ENCODE results near the gene MAS1. TPM values are rescaled to one million over a fixed set of nuclear protein-coding genes. Genes with fewer than 3 reads are reported as not detected.

MAS1 gene
- total RNA-seq, 1 experiment from 2014 or later = not detected

DNA sequence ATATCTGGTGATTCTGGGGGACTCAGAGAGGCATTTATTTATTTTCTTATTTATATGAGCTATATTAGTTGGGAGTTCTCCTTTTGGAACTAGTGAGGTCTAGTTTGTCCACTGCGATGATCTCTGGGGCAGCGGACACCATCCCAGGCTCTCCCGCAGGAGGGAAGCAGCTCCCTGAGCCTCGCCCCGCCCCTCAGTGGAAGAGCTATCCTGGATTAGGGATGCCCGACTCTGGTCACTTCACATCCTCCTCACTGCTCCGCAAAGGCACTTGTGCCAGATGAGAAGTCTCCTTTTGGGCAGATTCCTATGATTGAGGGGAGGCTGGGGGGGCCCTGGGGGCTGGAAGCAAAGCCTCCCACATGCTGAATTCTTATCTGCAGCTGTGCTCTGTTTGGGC lies 3.6 kb upstream of the MAS1 start:
- no TSS peak for BruUV-seq (replicated peaks)
- DNase-seq (ENCODE audit: unreplicated experiment) = no peak
- TF ChIP-seq, protein P1, sequence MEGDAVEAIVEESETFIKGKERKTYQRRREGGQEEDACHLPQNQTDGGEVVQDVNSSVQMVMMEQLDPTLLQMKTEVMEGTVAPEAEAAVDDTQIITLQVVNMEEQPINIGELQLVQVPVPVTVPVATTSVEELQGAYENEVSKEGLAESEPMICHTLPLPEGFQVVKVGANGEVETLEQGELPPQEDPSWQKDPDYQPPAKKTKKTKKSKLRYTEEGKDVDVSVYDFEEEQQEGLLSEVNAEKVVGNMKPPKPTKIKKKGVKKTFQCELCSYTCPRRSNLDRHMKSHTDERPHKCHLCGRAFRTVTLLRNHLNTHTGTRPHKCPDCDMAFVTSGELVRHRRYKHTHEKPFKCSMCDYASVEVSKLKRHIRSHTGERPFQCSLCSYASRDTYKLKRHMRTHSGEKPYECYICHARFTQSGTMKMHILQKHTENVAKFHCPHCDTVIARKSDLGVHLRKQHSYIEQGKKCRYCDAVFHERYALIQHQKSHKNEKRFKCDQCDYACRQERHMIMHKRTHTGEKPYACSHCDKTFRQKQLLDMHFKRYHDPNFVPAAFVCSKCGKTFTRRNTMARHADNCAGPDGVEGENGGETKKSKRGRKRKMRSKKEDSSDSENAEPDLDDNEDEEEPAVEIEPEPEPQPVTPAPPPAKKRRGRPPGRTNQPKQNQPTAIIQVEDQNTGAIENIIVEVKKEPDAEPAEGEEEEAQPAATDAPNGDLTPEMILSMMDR (IDR thresholded peaks at IDR 0.05; ENCODE audit: unreplicated experiment) = no peak
- Mint-ChIP-seq H3K4me1 (ENCODE audit: insufficient read depth, unreplicated experiment) (no peaks in the 10 kb centered on the region), H3K4me3 (ENCODE audit: unreplicated experiment) (no peak overlapping the region), H3K27me3 (ENCODE audit: insufficient read depth, unreplicated experiment) (peaks cover 49% of the 10 kb centered on the region), H3K36me3 (ENCODE audit: insufficient read depth, unreplicated experiment) (no peaks in the 10 kb centered on the region), H3K27ac (ENCODE audit: low read depth, unreplicated experiment) (no peak overlapping the region), H3K9me3 (ENCODE audit: unreplicated experiment) (no peaks in the 10 kb centered on the region)
- POLR2A ChIA-PET = interaction anchor here (1.3 kb wide), 1 partner anchor 9 kb away, joined by 3 read pairs; no protein-coding TSS in a partner anchor
- CTCF ChIA-PET = interaction anchor here (0.5 to 0.8 kb wide), 3 partner anchors 55 to 334 kb away, joined by 3 to 8 read pairs (median 4); no protein-coding TSS in a partner anchor
- intact Hi-C loops (cut with micrococcal nuclease) = no loop called here

DNA sequence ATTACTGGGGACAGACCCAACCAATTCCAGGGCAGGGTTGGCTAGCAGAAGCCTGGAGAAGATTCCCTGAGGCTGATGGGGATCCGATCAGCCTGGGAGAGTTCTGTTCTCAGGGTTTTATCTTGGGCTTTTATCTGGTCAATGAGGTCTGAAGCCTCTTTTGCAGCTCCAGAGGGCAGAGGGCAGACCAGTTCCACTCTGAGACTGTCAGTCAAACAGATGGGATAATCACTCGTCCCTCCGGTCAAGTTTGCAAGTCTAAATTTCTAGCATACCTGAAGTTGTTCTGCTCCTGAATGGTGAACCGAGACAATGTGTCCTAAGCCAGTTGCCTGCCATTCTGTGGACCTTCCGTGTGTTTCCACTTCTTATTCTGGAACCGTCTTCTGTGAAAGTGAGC lies 3.0 kb upstream of the MAS1 start:
- H3K27me3 Mint-ChIP-seq (ENCODE audit: insufficient read depth, unreplicated experiment) = peaks cover 51% of the 10 kb centered on the region
- CTCF ChIA-PET = no interaction called here

DNA sequence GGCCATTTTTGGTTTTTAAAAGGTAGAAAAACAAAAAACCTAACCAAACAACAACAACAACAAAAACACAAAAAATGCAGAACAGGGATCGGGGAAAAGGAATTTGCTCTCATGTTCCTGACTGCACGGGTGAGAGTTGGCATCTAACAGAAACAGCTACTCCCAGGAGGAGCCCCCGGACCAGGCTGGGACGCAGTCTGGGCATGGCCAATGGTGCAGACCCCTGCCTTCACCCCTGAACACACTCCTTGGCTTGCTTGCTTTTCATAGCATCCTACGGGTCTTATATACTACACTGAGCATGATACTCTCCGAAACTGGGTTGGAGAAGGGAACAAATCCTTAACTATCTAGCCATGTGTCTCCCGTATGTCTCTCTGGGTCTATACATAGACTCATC lies 587 bp upstream of the MAS1 start:
- Mint-ChIP-seq H3K27me3 (ENCODE audit: insufficient read depth, unreplicated experiment) (peaks cover 51% of the 10 kb centered on the region), H3K4me3 (ENCODE audit: unreplicated experiment) (no peak overlapping the region), H3K4me1 (ENCODE audit: insufficient read depth, unreplicated experiment) (no peaks in the 10 kb centered on the region), H3K27ac (ENCODE audit: low read depth, unreplicated experiment) (no peak overlapping the region), H3K9me3 (ENCODE audit: unreplicated experiment) (no peaks in the 10 kb centered on the region), H3K36me3 (ENCODE audit: insufficient read depth, unreplicated experiment) (no peaks in the 10 kb centered on the region)
- TF ChIP-seq, protein P1 (IDR thresholded peaks at IDR 0.05; ENCODE audit: unreplicated experiment) = no peak
- intact Hi-C loops (cut with micrococcal nuclease) = no loop called here
- ChIA-PET CTCF (interaction anchor here (0.9 kb wide), 1 partner anchor 27 kb away, joined by 3 read pairs; no protein-coding TSS in a partner anchor), POLR2A (interaction anchor here (0.7 kb wide), 1 partner anchor 747 kb away, joined by 3 read pairs; no protein-coding TSS in a partner anchor)
- DNase-seq (ENCODE audit: unreplicated experiment) = no peak
- BruUV-seq (replicated peaks) = no TSS peak

More for the DNA sequence above, 3.0 kb upstream of the MAS1 start:
- intact Hi-C loops (cut with micrococcal nuclease) = no loop called here
- Mint-ChIP-seq H3K9me3 (ENCODE audit: unreplicated experiment) (no peaks in the 10 kb centered on the region), H3K27ac (ENCODE audit: low read depth, unreplicated experiment) (no peak overlapping the region), H3K4me3 (ENCODE audit: unreplicated experiment) (no peak overlapping the region), H3K4me1 (ENCODE audit: insufficient read depth, unreplicated experiment) (no peaks in the 10 kb centered on the region), H3K36me3 (ENCODE audit: insufficient read depth, unreplicated experiment) (no peaks in the 10 kb centered on the region)
- POLR2A ChIA-PET = no interaction called here
- BruUV-seq (replicated peaks) = no TSS peak
- DNase-seq (ENCODE audit: unreplicated experiment) = no peak
- TF ChIP-seq, protein P1 (IDR thresholded peaks at IDR 0.05; ENCODE audit: unreplicated experiment) = no peak

DNA sequence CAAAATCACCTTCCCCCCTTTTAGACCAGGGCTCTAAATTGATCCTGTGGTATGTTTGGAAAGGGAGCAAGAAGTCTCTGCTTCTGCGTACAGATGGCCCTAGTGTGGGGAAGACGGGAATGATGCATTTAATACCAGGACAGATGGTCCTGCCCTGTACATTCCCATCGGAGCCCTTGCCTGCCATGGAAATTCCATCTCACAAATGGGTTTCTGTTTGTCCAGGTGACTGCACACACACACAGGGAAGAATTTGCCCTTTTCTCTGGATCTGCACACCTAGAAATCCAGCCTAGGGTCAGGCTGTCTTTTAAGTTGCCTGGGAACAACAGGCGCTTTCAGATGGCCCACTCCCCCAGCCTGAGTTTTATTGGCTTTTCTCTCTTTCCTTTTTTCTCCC lies 1.3 kb downstream of the MAS1 start:
- H3K9me3 Mint-ChIP-seq (ENCODE audit: unreplicated experiment) = no peaks in the 10 kb centered on the region
- no TSS peak for BruUV-seq (replicated peaks)
- ChIA-PET POLR2A (no interaction called here), CTCF (no interaction called here)
- intact Hi-C loops (cut with micrococcal nuclease) = no loop called here
- H3K4me1 Mint-ChIP-seq (ENCODE audit: insufficient read depth, unreplicated experiment) = no peaks in the 10 kb centered on the region
- peaks cover 51% of the 10 kb centered on the region for H3K27me3 Mint-ChIP-seq (ENCODE audit: insufficient read depth, unreplicated experiment)
- no peak for DNase-seq (ENCODE audit: unreplicated experiment)
- no peak overlapping the region for H3K27ac Mint-ChIP-seq (ENCODE audit: low read depth, unreplicated experiment)
- TF ChIP-seq, protein P1 (IDR thresholded peaks at IDR 0.05; ENCODE audit: unreplicated experiment) = no peak
- H3K36me3 Mint-ChIP-seq (ENCODE audit: insufficient read depth, unreplicated experiment) = no peaks in the 10 kb centered on the region
- no peak overlapping the region for H3K4me3 Mint-ChIP-seq (ENCODE audit: unreplicated experiment)

Data from MCF 10A (cell line).